ENCODE results near the gene DDX6. TPM values are rescaled to one million over a fixed set of nuclear protein-coding genes. Genes with fewer than 3 reads are reported as not detected.
A peak's percentile ranks its signal among the peaks of the same experiment; 100 is the strongest.

DDX6 gene
- total RNA-seq, 1 donor from 2014 or later = 99.1 TPM

- peak; percentile 16 for DNase-seq (ENCODE audit: low read depth)
These were observed 85.0 kb downstream of the DDX6 start for GRCh38 chr11:118705791-118706545.

- DNase-seq (ENCODE audit: low read depth) = peak; percentile 75
These were observed 85.7 kb downstream of the DDX6 start for GRCh38 chr11:118705111-118705741.

- DNase-seq (ENCODE audit: low read depth) = no peak
These were observed 87.3 kb downstream of the DDX6 start for GRCh38 chr11:118703563-118704106.

DNA sequence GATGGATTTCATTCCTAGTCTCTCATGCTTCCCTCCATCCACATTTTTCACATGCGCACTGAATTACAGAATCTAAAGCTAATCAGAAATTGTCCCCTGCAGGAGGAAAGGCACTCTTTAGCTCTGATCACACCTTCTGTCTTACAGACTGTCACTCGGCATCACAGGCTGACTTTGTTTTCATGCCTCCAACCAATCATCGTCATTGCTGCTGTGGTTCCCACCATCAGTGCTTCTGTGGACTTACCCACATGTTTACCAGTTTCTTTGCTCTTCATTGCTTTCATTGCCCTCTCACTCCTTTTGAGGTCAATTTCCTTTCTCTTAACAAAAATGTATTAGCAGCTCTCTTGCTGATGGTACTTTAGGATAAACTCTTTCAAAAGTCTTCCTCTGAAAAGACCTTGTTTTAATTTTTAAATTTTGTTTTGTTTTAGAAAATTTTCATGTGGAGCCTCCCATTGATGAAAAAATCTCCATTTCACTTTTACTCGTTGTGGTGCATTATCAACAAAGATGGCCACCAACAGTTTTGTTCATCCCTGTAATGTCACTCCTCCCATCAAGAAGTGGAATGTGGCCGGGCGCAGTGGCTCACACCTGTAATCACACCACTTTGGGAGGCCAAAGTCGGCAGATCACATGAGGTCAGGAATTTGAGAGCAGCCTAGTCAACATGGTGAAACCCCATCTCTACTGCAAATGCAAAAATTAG is 91.3 kb downstream of the DDX6 start:
- no peak for DNase-seq (ENCODE audit: low read depth)

Other genes starting within 250 kb of the DDX6 start
- gene IFT46, start 225.2 kb downstream of the DDX6 start, total RNA-seq = 26.0 and 41.3 TPM in 2 replicates
- gene ARCN1, start 218.8 kb downstream of the DDX6 start, total RNA-seq = 110 and 132 TPM in 2 replicates
- 135 and 173 TPM in 2 replicates for gene PHLDB1, start 183.5 kb downstream of the DDX6 start, total RNA-seq
- gene TREH, start 111.5 kb downstream of the DDX6 start, total RNA-seq = not detected in 2 replicates
- not detected in 2 replicates for gene CXCR5, start 92.7 kb upstream of the DDX6 start, total RNA-seq
- 15.2 and 22.1 TPM in 2 replicates for gene BCL9L, start 134.8 kb upstream of the DDX6 start, total RNA-seq
- not detected in 2 replicates for gene UPK2, start 165.1 kb upstream of the DDX6 start, total RNA-seq
- not detected in 2 replicates for gene FOXR1, start 180.6 kb upstream of the DDX6 start, total RNA-seq
- gene CENATAC, start 207.0 kb upstream of the DDX6 start, total RNA-seq = 14.6 and 15.7 TPM in 2 replicates
- 960 and 1,378 TPM in 2 replicates for gene RPS25, start 227.2 kb upstream of the DDX6 start, total RNA-seq
- gene TRAPPC4, start 227.6 kb upstream of the DDX6 start, total RNA-seq = 42.4 and 53.9 TPM in 2 replicates
- gene SLC37A4, start 239.7 kb upstream of the DDX6 start, total RNA-seq = 19.0 and 19.3 TPM in 2 replicates

All from myocyte (in vitro differentiated cells).